DND-41 (cell line): Measurements from ENCODE around the gene LCK.

Experiments
- ATAC-seq: fragments of 200-7000 bp; cut with Tn5 transposase; 3 replicates; pipeline ENCODE4 v1.9.1; 2021; ENCODE audit warnings: low read depth; ENCODE audit not compliant: insufficient read depth
- DNase-seq: peaks from one replicate; pipeline ENCODE4 v3.0.0-alpha.2; 2020
- H2AFZ ChIP-seq: 2 replicates; pipeline ENCODE4 v1.6.0; 2012; ENCODE audit warnings: low read depth, low read length
- H3K27ac ChIP-seq: 2 replicates; pipeline ENCODE4 v1.5.1; 2012; ENCODE audit warnings: low read length, inconsistent platforms
- H3K27me3 ChIP-seq: fragments of 200-600 bp; sonication (generic); 2 replicates; pipeline ENCODE4 v1.6.0; 2012; ENCODE audit warnings: low read length, mild to moderate bottlenecking, inconsistent platforms; ENCODE audit not compliant: insufficient read depth, poor library complexity
- H3K36me3 ChIP-seq: 2 replicates; pipeline ENCODE4 v1.5.1; 2012; ENCODE audit warnings: low read length, inconsistent platforms; ENCODE audit not compliant: insufficient read depth
- H3K4me1 ChIP-seq: 2 replicates; pipeline ENCODE4 v1.5.1; 2012; ENCODE audit warnings: mild to moderate bottlenecking, low read length; ENCODE audit not compliant: insufficient read depth
- H3K4me2 ChIP-seq: 2 replicates; pipeline ENCODE4 v1.6.0; 2012; ENCODE audit warnings: mild to moderate bottlenecking, moderate library complexity, low read length, inconsistent platforms; ENCODE audit not compliant: insufficient read depth
- H3K4me3 ChIP-seq, 2 experiments: fragments of 200-600 bp in 1 of 2; shearing (Covaris generic) in 1 of 2; 2 replicates each; pipeline ENCODE4 v1.5.1; 2012 to 2016; ENCODE audit warnings: inconsistent platforms in 2 of 2, low read length in 2 of 2, mild to moderate bottlenecking in 2 of 2, low read depth in 1 of 2, moderate library complexity in 1 of 2
- H3K79me2 ChIP-seq: 2 replicates; pipeline ENCODE4 v1.6.0; 2012; ENCODE audit warnings: low read length, inconsistent platforms; ENCODE audit not compliant: insufficient read depth
- H3K9ac ChIP-seq: 2 replicates; pipeline ENCODE4 v1.6.0; 2012; ENCODE audit warnings: low read depth, mild to moderate bottlenecking, inconsistent platforms, low read length, moderate library complexity
- H3K9me3 ChIP-seq: 2 replicates; pipeline ENCODE4 v1.5.1; 2012; ENCODE audit warnings: low read length, moderate library complexity, mild to moderate bottlenecking, inconsistent platforms; ENCODE audit not compliant: insufficient read depth, severe bottlenecking
- H4K20me1 ChIP-seq: 2 replicates; pipeline ENCODE4 v1.6.0; 2012; ENCODE audit warnings: low read length; ENCODE audit not compliant: insufficient read depth
- CTCF ChIP-seq: IDR thresholded peaks from 2 replicates; pipeline ENCODE4 v1.5.1; 2012; ENCODE audit warnings: borderline replicate concordance, low read length, moderate library complexity, mild to moderate bottlenecking; ENCODE audit not compliant: poor library complexity, severe bottlenecking; ENCODE audit errors: extremely low read depth
- EZH2 ChIP-seq: IDR thresholded peaks from 3 replicates; pipeline ENCODE4 v1.6.1; 2012; ENCODE audit warnings: borderline replicate concordance, low read depth, mild to moderate bottlenecking, moderate library complexity, low read length, inconsistent platforms; ENCODE audit not compliant: severe bottlenecking

The LCK gene

DNA sequence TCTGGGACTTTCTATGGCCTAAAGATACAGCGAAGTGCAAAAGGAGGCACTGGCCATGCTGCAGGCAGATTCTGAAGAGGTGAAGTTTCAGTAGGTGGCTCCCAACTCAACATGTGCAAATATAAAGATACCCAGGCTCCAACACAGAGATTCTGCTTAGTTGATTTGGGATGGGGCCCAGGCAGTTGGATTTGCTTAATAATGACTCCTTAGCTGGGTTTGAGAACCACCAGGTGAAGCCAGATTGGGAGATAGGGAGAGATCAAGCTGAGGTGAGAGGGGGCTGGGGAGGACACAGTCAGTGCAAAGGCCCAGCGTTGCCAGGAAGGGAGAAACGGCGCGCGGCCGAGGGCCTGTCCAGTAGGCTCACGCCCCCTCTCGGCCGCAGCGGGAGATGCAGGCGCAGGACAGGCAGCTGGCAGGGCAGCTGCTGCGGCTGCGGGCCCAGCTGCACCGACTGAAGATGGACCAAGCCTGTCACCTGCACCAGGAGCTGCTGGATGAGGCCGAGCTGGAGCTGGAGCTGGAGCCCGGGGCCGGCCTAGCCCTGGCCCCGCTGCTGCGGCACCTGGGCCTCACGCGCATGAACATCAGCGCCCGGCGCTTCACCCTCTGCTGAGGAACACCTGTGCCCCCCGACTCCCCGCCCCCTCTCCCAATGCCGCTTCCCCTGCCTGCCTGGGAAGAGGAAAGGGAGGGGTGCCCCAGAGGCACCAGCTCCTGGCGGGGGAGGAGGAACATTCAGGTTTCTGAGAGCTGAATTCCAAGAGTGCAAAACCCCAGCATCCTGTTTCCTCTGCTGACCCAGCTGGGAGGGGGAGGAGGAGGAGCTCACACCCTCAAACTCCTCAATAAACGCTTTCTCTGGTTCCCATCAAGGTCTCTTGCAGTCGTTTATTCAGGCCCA, 2.8 kb upstream of the LCK start:
- Histone ChIP-seq H2AFZ (peak overlapping the region; percentile 28; the same call in 1 of the 2 replicates), H4K20me1 (no peaks in the 10 kb centered on the region), H3K4me1 (peaks cover 63% of the 10 kb centered on the region), H3K4me3 (no peak overlapping the region; a peak in 1 of 4 replicates), H3K36me3 (no peaks in the 10 kb centered on the region; the same call in 1 of the 2 replicates), H3K27me3 (no peaks in the 10 kb centered on the region), H3K79me2 (peaks cover 25% of the 10 kb centered on the region), H3K9ac (peak overlapping the region; percentile 70), H3K4me2 (peak overlapping the region; percentile 41), H3K27ac (peak overlapping the region; percentile 98), H3K9me3 (no peaks in the 10 kb centered on the region)
- peak; percentile 16 for ATAC-seq
- DNase-seq: peak; percentile 86
- peak; percentile 48 for TF ChIP-seq CTCF
- TF ChIP-seq EZH2: no peak

- H3K4me2 ChIP-seq: peak overlapping the region; percentile 81
- H3K27me3 ChIP-seq: no peaks in the 10 kb centered on the region
- H3K4me1 ChIP-seq: peaks cover 79% of the 10 kb centered on the region
- H3K9ac ChIP-seq: peak overlapping the region; percentile 70
- H3K36me3 ChIP-seq: peaks cover 5% of the 10 kb centered on the region; the same call in 1 of the 2 replicates
- no peaks in the 10 kb centered on the region for H3K9me3 ChIP-seq
- peak; percentile 74 for ATAC-seq
- H3K4me3 ChIP-seq: peak overlapping the region in 1 of 2 experiments; percentile 63; a peak in 2 of 4 replicates
- H3K79me2 ChIP-seq: peaks cover 43% of the 10 kb centered on the region
- H3K27ac ChIP-seq: peak overlapping the region; percentile 98
- H2AFZ ChIP-seq: peak overlapping the region; percentile 63
- TF ChIP-seq EZH2 (no peak), CTCF (no peak)
- no peaks in the 10 kb centered on the region for H4K20me1 ChIP-seq
- DNase-seq: peak; percentile 93
Observed at GRCh38 chr1:32249831-32250525, 1.1 kb upstream of the LCK start.

- Histone ChIP-seq H3K4me3 (no peak overlapping the region), H2AFZ (no peak overlapping the region), H3K36me3 (peaks cover 10% of the 10 kb centered on the region; the same call in 1 of the 2 replicates), H3K9me3 (no peaks in the 10 kb centered on the region), H3K4me2 (peak overlapping the region; percentile 5; the same call in 1 of the 2 replicates), H3K9ac (no peak overlapping the region), H3K79me2 (peaks cover 93% of the 10 kb centered on the region), H3K4me1 (peaks cover 57% of the 10 kb centered on the region), H3K27ac (0 out of 2 replicates have a peak overlapping the region, but pooled peaks have one; percentile 10), H3K27me3 (no peaks in the 10 kb centered on the region), H4K20me1 (no peaks in the 10 kb centered on the region)
- TF ChIP-seq CTCF (no peak), EZH2 (no peak)
- no peak for DNase-seq
- no peak for ATAC-seq
Observed at GRCh38 chr1:32255072-32256071, 4.3 kb downstream of the LCK start.
